Ammon's horn (tissue), 1 donor: ENCODE data around the gene RALA.
"Not testable (repeated sequence)": the region's sequence is repeated elsewhere in the genome, so short reads cannot be mapped to it uniquely, and the experiment has no call there.

ENCODE experiments used
- DNase-seq: peaks from one replicate; pipeline ENCODE4 v3.0.0-alpha.2; 2016; ENCODE audit warnings: low spot score

Gene RALA

GRCh38 chr7:39683216-39683845, 60.0 kb downstream of the RALA start:
- DNase-seq = no peak

- peak; percentile 37 for DNase-seq
These were observed 63.0 kb downstream of the RALA start for GRCh38 chr7:39686261-39686924.

- no peak for DNase-seq
These were observed 65.5 kb downstream of the RALA start for GRCh38 chr7:39688611-39689480.

- DNase-seq = no peak
These were observed 68.4 kb downstream of the RALA start for GRCh38 chr7:39691821-39692220.

GRCh38 chr7:39693086-39693485, 69.7 kb downstream of the RALA start:
- not testable (repeated sequence) for DNase-seq

- no peak for DNase-seq
These were observed 70.4 kb downstream of the RALA start for GRCh38 chr7:39693812-39694211.

- DNase-seq = no peak
These were observed 72.6 kb downstream of the RALA start for GRCh38 chr7:39695852-39696586.

GRCh38 chr7:39696631-39697030, 73.3 kb downstream of the RALA start:
- no peak for DNase-seq

GRCh38 chr7:39697483-39697882, 74.1 kb downstream of the RALA start:
- DNase-seq = no peak

GRCh38 chr7:39700165-39700564, 76.8 kb downstream of the RALA start:
- DNase-seq = no peak

GRCh38 chr7:39700932-39701331, 77.6 kb downstream of the RALA start:
- DNase-seq = peak; percentile 40

GRCh38 chr7:39702133-39702532, 78.8 kb downstream of the RALA start:
- DNase-seq = no peak

- DNase-seq = no peak
These were observed 79.8 kb downstream of the RALA start for GRCh38 chr7:39703144-39703543.

- no peak for DNase-seq
These were observed 85.7 kb downstream of the RALA start for GRCh38 chr7:39709029-39709428.

- peak; percentile 55 for DNase-seq
These were observed 86.5 kb downstream of the RALA start for GRCh38 chr7:39709768-39710311.

GRCh38 chr7:39712751-39713150, 89.4 kb downstream of the RALA start:
- no peak for DNase-seq

- DNase-seq = no peak
These were observed 91.2 kb downstream of the RALA start for GRCh38 chr7:39714447-39715091.

GRCh38 chr7:39720586-39720985, 97.2 kb downstream of the RALA start:
- DNase-seq = no peak

GRCh38 chr7:39721345-39721744, 98.0 kb downstream of the RALA start:
- DNase-seq = no peak

- no peak for DNase-seq
These were observed 98.7 kb downstream of the RALA start for GRCh38 chr7:39721919-39722597.
